HCT116 (cell line): ENCODE measurements around the gene CMPK2.

Source experiments
- CTCF ChIP-seq, 3 experiments: fragments of 200-600 bp in 1 of 3; sonication (generic) in 1 of 3; IDR thresholded peaks in 2 of 3; conservative IDR thresholded peaks in 1 of 3; 2 replicates each; pipeline ENCODE4 v1.5.1; 2012 to 2017; ENCODE audit warnings: low read depth in 2 of 3, low read length in 2 of 3, antibody characterized with exemption in 1 of 3, borderline replicate concordance in 1 of 3, control low read depth in 1 of 3, mild to moderate bottlenecking in 1 of 3, mixed read lengths in 1 of 3, mixed run types in 1 of 3, moderate library complexity in 1 of 3; ENCODE audit not compliant: insufficient read depth in 1 of 3
- EZH2 ChIP-seq: fragments of 200-600 bp; sonication (generic); IDR thresholded peaks from 2 replicates; pipeline ENCODE4 v1.6.1; 2017; ENCODE audit warnings: antibody characterized with exemption, mixed run types
- JUND ChIP-seq: IDR thresholded peaks from 2 replicates; pipeline ENCODE4 v1.6.1; 2012
- POLR2A ChIP-seq: IDR thresholded peaks from 2 replicates; pipeline ENCODE4 v1.7.0; 2011; ENCODE audit warnings: borderline replicate concordance; ENCODE audit not compliant: insufficient read depth, insufficient read length; ENCODE audit errors: extremely low read depth
- POLR2AphosphoS5 ChIP-seq: IDR thresholded peaks from 2 replicates; pipeline ENCODE4 v1.6.1; 2011; ENCODE audit warnings: mild to moderate bottlenecking, low read depth, low read length, moderate library complexity
- TCF7L2 ChIP-seq: IDR thresholded peaks from 2 replicates; pipeline ENCODE4 v1.7.0; 2011; ENCODE audit warnings: borderline replicate concordance, inconsistent platforms; ENCODE audit not compliant: insufficient read depth, insufficient read length; ENCODE audit errors: extremely low read depth
- YY1 ChIP-seq: IDR thresholded peaks from 2 replicates; pipeline ENCODE4 v1.6.1; 2011; ENCODE audit warnings: low read length, low read depth, moderate library complexity, mild to moderate bottlenecking; ENCODE audit not compliant: insufficient replicate concordance; ENCODE audit errors: extremely low read depth
- ZBTB33 ChIP-seq: IDR thresholded peaks from 2 replicates; pipeline ENCODE4 v1.6.1; 2011; ENCODE audit warnings: mild to moderate bottlenecking, low read length, moderate library complexity; ENCODE audit not compliant: insufficient replicate concordance; ENCODE audit errors: extremely low read depth

GRCh38 chr2:6880200-6880733, 14.6 kb upstream of the CMPK2 start:
- no peak for TF ChIP-seq ZBTB33
- TF ChIP-seq EZH2, result no peak
- TF ChIP-seq CTCF (IDR thresholded peaks at IDR 0.05 in 2 of 3, conservative IDR thresholded peaks at IDR 0.05 in 1 of 3; ENCODE audit: borderline replicate concordance in 1 of 3, insufficient read depth in 1 of 3, low read depth in 2 of 3, low read length in 2 of 3), result no peak
- no peak for TF ChIP-seq POLR2AphosphoS5
- TF ChIP-seq POLR2A, result no peak
- no peak for TF ChIP-seq TCF7L2
- TF ChIP-seq YY1, result no peak
- TF ChIP-seq JUND, result no peak
